GM19438 (cell line): ENCODE results near the gene ZNF74.
"Not testable (repeated sequence)": the region's sequence is repeated elsewhere in the genome, so short reads cannot be mapped to it uniquely, and the experiment has no call there.

Source experiments
- ATAC-seq: cut with Tn5 transposase; IDR thresholded peaks from one replicate; pipeline ENCODE4 v1.9.1; 2021; ENCODE audit warnings: low read depth; ENCODE audit not compliant: unreplicated experiment

Gene ZNF74

DNA sequence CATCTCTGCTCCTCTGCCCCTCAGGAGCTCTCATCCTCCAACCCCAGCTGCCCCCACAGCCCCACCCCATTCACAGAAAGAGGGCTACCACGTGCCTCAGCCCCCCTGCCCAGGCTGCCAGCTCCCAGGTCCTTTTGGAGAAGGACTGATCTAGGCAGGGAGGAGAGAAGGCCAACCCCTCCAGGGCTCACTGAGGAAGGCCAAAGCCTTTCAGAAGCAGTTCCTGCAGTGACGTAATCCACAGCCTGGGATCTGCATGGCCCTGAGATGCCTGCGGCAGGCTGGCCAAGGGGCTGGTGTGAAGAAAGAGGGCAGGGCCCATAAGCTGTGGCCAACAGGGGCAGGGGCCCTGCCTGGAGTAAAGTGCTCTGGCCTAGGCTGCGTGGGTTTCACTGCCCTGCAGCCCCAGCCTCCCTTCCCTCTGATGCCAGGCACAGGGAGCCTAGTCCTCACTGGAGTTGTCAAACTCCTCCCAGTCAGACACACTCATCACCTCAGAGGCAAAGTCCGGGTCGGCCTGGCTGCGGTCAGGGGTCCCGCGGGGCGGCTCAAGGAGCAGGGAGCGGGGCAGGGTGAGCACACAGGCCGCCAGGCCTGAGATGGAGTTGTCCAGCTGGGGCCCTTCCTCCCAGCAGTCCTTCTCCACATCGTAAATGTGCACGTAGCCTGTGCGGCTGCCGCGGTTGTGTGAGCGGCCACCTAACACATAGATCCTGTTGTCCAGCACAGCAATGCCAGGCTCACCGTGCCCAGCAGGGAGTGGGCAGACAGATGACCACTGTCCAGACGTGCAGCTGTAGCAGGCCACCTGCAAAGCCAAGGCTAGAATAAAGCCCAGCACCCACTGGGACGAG is 47.9 kb downstream of the ZNF74 start:
- ATAC-seq: no peak

DNA sequence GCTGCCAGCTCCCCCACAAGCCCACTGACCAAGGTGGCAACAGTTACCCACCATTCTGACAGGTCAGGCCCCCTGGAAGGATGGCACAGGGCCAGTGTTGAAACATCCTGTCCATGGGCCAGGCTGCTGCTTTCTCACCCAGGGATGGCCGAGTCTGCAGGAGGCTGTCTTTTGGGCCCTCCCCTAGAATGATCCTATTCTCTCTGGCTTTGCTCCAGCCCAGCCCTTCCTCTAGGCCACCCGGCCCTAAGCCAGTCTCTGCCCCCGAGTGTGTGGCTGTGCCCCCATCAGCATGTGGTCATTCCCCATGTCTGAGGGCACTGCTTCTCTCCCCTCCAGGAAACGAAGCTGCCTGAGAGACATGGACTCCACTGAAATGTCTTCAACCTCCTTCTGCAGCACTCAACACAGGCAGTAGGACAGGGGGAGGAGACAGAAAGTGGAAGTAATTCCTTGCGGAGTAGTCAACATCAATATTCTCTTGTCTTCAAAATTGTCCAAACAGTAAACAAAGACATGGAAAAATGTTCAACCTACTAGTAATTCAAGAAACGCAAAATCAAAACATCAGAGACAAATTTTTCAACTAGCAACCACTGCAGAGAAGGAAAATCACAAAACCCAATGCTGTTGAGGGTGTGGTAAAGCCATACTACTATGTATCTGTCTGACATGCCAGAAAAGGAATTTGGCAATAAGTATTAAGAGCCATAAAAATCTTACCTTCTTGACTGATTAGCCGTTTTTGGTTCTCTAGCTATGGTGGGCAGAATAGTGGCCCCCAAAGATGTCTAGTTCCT is 48.7 kb downstream of the ZNF74 start:
- no peak for ATAC-seq

DNA sequence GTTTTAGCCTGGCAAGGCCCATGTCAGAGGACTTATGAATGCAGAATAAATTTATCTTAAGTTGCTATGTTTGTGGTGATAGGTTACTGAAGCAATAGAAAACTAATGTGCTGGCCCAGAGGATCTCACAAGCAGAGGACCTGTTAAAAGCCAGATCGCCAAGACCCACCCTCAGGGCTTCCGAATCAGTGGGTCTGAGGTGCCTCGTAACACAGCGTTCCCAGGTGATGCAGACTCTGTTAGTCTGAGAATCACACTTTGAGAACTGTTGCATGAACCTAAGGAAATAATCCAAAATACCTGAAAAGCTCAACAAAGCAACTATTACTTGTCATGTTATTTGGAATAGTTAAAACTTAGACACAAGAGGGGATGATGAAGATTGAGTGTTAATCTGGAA is 50.4 kb downstream of the ZNF74 start:
- no peak for ATAC-seq

DNA sequence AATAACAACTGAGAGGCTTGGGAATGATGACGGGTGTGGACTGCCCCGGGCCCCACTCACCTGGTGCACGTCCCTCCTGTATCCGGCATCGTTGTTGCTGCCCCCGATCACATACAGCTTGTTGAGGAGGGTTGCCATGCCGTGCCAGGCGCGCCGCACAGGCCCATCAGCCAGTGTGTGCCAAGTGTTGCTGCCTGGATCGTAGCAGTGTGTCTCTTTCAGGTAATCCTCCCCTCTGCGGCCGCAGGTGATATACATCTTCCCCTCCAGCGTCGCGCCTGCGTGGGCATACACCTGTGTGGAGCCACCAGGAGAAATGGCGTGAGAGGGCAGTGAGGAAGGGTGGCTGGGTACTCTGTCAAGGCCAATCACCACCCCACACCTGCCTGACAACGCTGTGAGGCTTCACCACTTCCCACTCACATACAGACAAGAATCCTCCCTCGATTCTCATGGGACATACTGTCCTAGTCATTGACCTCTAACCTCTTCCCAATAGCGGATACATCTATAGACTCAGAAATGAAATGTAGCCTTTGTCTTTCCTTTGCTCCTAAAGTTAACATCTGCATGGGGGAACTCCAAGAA is 52.5 kb downstream of the ZNF74 start:
- ATAC-seq: no peak

DNA sequence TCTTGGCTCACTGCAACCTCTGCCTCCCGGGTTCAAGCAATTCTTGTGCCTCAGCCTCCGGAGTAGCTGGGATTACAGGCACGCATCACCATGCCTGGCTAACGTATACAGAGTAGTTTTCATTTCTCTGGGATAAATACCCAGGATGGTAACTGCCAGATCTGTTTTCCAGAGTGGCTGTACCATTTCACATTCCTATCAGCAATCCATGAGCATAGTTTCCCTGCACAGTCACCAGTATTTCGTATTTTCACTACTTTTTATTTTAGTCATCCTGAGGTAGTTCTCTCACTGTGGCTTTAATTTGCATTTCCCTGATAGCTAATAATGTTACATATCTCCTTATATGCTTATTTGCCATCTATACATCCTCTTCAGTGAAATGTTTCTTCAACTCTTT is 54.7 kb downstream of the ZNF74 start:
- ATAC-seq: no peak

DNA sequence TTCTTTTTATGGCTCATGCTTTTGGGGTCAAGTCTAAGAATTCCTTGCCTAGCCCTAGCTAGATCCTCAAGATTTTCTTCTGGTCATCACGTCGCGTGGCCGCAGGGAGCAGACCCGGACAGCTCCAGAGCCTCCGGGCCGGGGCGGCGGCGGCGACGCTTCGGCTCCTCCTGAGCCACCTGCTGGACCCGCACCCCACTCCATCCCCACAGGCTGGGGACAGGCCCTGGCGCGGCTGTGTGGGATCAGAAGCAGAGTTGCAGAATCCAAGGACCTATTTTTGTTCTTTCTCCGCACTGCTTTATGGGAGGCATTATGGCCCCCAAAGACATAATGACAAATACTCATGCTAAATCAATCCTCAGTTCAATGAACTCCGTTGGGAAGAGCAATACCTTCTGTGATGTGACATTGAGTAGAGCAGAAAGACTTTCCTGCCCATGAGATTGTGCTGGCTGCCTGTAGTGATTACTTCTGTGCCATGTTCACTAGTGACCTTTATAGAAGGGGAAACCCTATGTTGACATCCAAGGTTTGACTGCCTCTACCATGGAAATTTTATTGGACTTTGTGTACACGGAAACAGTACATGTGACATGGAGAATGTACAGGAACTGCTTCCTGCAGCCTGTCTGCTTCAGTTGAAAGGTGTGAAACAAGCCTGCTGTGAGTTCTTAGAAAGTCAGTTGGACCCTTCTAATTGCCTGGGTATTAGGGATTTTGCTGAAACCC is 56.0 kb downstream of the ZNF74 start:
- no peak for ATAC-seq

DNA sequence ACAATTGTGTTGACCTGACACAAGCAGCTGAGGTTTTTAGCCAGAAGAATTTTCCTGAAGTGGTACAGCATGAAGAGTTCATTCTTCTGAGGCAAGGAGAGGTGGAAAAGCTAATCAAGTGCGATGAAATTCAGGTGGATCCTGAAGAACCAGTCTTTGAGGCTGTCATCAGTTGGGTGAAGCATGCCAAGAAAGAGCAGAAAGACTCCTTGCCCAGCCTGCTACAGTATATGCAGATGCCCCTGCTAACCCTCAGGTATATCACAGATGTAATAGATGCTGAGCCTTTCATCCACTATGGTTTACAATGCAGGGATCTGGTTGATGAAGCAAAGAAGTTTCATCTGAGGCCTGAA is 56.6 kb downstream of the ZNF74 start:
- no peak for ATAC-seq

DNA sequence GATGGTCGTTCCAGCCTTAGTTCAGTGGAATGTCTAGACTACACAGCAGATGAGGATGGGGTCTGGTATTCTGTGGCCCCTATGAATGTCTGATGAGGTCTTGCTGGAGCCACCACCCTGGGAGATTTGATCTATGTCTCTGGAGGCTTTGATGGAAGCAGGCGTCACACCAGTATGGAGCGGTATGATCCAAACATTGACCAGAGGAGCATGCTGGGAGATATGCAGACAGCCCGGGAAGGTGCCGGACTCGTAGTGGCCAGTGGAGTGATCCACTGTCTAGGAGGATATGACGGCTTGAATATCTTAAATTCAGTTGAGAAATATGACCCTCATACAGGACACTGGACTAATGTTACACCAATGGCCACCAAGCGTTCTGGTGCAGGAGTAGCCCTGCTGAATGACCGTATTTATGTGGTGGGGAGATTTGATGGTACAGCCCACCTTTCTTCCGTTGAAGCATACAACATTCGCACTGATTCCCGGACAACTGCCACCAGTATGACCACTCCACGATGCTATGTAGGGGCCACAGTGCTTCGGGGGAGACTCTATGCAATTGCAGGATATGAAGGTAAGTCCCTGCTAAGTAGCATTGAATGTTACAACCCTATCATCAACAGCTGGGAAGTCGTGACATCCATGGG is 57.3 kb downstream of the ZNF74 start:
- ATAC-seq: not testable (repeated sequence)

DNA sequence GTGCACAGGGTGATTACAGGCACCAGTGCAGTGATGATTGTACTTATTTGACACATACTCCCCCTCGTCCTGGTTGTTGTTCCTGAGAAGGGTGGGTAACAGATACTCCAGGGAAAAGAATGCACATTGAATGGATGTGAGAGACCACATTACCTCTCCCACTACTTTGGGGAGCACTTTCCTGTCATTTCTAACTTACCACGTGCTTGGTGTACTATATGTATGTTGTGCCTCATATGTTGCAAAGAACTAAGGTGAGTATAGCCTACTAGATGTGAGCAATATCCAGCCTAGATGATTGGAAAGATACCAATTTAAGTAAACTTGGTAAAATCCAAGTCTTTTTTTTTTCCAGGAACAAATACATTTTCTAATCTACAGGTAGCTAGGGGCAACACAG is 58.0 kb downstream of the ZNF74 start:
- ATAC-seq: no peak

DNA sequence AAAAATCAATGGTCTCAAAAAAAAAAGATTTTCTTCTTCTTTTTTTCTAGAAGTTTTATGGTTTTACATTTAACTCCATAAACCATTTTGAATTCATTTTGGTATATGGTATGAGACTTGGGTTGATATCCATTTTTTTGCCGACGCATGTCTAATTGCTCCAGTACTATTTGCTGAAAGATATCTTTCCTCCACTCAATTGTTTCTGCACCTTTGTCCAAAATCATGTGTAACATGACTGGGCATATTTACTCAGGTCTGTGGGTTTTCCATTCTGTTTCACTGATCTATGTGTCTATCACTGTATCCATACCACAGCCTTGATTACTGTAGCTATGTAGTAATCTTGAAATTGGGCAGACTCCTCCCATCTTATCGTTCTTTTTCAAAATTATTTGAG is 59.3 kb downstream of the ZNF74 start:
- ATAC-seq: no peak

DNA sequence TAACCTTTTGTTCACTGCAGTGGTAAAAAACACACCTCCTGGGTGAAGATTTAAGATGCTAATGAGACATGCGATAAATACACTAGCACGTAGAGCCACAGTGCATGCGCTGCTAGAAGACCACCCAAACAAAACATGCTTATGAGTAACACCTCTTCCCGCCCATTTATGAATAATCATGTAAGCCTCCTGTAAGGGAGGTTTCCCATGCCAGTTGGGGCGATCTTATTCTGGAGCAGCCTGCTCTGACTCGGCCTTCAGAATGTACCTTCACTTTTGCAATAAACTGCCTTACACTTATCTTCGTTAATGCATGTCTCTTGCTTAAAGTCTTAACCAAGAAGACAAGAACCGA is 61.7 kb downstream of the ZNF74 start:
- no peak for ATAC-seq

DNA sequence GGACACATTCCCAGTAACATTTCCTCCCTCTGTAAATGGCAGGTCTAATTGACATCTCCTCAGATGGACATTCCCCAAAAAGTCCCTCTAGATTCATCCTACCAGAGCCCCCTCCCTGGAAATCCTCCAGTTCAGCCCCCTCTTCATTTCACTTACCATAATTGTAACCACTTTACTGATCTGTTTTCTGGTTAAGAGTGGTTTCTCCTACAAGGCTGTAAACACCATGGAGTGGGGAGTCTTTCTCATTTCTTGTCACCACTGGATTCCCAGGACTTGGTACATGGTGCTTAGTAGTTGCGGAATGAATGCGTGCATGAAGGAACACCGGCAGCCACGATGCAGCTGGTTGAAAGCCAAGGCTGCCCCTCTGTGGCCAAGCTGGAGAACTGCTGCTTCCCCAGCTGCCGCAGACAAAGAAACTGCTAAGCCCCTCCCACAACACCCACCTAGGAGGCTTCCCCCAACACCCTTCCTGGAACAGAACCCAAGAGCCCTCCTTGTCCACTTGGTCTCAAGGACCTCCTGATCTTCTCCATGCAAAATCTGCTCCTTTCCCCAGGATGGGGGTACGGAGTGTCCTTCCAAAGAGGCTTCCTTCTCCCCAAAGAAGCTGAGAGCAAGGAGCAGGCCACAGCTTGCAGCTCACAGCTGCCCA is 62.2 kb downstream of the ZNF74 start:
- ATAC-seq: no peak

DNA sequence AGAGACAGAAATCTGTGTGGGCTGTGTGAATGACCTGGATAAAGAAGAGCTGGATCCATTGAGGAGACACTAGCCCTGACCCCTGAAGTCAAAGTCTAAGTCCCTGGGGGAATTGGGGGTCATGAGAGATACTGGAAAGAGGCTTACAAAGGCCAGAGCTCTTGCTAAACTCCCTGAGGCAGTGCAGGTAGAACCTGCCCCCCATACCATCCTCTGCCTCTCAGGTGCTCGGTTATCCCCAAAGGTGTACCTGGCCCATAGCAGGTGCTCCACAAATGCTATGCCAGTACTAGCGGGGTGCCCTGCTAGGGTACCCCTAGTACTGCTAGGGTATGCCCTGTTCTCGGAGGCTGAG is 62.7 kb downstream of the ZNF74 start:
- ATAC-seq: no peak

DNA sequence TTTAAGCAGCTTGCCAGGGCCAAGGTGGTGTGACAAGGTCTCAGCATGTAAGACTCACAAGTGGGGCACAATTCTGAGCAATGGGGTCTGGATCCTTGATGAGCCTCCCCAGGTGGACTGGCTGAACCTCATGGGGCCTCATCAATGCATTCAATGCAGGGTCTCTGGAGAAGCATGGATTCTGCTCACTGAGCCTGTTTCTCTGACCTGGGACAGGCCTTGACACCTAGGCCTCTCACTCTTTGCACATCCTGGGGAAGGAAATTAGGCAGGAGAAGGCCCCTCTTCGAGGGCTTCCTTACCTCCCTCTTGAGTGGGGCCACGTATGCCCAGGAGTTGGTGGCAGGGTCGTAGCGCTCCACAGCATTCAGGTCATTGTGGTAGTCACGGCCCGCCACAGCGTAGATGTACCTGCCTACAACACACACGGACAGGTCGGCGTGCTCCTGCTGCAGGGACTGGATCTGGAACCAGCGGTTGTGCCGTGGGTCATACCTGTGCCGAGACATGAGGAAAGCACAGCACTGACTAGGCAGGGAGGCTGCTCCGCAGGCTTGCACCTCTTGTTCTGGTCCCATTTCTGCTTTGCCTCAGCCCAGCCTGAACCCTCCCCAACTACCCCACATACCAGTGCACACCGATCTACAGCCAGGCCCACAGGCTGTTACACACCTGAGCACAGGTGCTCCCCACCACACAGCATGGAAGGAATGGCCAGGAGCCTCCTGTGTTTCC is 63.7 kb downstream of the ZNF74 start:
- ATAC-seq: no peak
